ENCODE results near the gene KIF26B. TPM values are rescaled to one million over a fixed set of nuclear protein-coding genes. Genes with fewer than 3 reads are reported as not detected.

KIF26B gene
- total RNA-seq, 5 donors from 2014 or later (not counting 1 experiment from before 2014, with no cell fraction given), result 0.03 to 0.06 (median 0.05) TPM; not detected in 2

DNA sequence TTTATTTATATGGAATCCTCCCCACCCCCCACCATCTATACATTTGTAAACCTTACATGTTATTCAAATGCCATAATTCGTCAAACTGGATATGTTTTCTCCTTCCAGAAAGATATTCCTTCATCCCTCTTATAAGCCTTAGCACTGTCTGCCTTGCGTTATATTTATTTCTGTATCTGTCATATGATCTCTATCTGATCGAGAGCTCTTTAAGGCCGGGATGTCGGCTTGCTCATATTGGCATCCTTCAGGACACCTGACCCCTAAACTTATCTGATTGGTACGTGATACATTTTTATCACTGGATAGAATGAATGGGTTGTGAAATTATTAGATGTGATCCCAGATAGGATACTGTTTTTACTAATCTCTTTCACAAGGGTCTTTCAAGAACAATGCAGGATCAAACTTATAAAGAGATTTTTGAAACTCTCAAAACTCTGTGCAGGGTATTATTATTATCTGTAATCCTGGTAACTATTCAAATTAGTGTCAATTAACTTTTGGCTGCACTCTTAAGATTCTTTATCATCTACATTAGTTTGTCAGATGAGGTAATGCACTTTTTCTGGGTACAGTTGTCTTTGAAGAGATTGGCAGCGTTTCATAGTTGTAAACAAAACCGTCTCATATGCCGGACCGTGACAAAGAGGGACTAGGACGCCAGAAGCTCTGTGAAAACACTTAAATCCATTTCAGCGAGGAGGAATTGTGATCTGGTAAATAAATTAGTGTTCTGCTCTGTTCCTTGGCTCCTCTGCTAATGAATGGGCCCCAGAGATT, 152.0 kb downstream of the KIF26B start:
- CTCF ChIA-PET, result no interaction called here
- 100% methylated on average over 2 of the region's 12 CpGs for WGBS (ENCODE audit: insufficient coverage)

DNA sequence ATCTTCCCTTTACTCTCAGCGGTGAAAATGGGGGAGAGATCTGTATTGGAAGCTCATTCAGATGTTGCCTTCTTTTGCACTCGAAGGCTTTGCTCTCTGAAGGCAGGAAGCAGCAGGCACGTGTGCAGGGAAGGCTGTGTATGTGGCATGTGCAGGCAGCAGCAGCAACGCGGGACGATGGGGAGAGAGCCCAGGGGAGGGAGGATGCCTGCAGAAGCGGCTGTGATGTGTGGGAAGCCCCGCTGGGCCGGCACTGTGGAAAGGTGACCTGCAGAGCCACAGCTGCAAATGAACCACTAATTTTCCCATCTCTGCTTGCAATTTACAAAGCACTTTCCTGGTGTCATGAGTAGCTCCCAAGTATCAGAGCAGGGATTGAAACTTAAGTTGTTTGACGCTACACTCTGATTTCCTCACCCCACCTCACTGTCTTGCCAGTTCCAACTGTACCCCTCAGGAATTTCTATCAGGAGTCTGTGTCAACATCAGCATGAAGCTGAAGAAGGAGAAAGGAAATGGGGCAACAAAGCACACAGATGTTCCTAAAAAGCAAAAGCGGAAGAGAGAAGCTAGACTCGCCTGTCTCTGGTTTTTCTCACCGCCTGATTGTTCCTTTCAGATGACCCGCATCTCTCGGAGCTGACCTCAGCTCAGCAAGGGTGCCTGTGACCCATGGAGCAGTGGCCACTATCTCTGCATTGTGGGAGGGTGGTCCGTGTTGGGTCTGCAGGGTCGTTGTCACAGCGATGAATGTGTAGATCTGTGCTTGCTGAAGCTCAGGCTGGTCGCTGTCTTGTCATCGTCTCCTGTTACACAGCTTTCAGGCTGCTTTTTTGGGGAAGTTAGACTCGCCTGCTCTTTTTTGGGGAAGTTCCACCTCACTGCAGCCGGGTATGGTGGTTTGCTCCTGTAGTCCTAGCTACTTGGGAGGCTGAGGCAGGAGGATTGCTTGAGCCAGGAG, 156.1 kb downstream of the KIF26B start:
- no peak overlapping the region for H3K27ac ChIP-seq (ENCODE audit: low read length)
- DNase-seq, result peak in 5 of 35 experiments; percentile 1 to 27 (median 7)
- H3K4me1 Mint-ChIP-seq, result peaks cover 10 to 12% (median 11%) of the 10 kb centered on the region in 3 donors
- no peaks in the 10 kb centered on the region for H3K36me3 ChIP-seq (ENCODE audit: control insufficient read depth in 2 of 2, extremely low read depth in 1 of 2, insufficient read depth in 1 of 2, low read length in 1 of 2)
- H3K9me3 Mint-ChIP-seq, result peaks cover 0 to 3% (median 0%) of the 10 kb centered on the region in 3 donors
- H3K9me3 ChIP-seq, result no peaks in the 10 kb centered on the region
- no peaks in the 10 kb centered on the region for H3K36me3 Mint-ChIP-seq
- H3K4me3 Mint-ChIP-seq, result peak overlapping the region; percentile 63 to 85 (median 69)
- H3K4me3 ChIP-seq (ENCODE audit: control insufficient read depth in 1 of 2, extremely low read depth in 1 of 2, low read length in 1 of 2), result peak overlapping the region; percentile 24 to 73
- ChIA-PET POLR2A (no interaction called here), CTCF (no interaction called here)
- WGBS (ENCODE audit: insufficient coverage), result 7% methylated on average over 17 of the region's 22 CpGs
- no peak overlapping the region for H3K27ac Mint-ChIP-seq
- H3K4me1 ChIP-seq (ENCODE audit: control insufficient read depth in 1 of 2, extremely low read depth in 1 of 2, insufficient read depth in 2 of 2, low read length in 2 of 2), result peaks cover 3 to 12% of the 10 kb centered on the region in 2 experiments
- H3K27me3 ChIP-seq (replicated peaks in 1 of 2; ENCODE audit: control insufficient read depth in 2 of 2, extremely low read depth in 1 of 2, insufficient read depth in 2 of 2, low read length in 1 of 2), result peaks cover 0 to 5% of the 10 kb centered on the region in 2 experiments
- peak; percentile 43 to 60 (median 51) for ATAC-seq (replicated peaks in 1 of 4)
- H3K27me3 Mint-ChIP-seq, result peaks cover 0 to 8% of the 10 kb centered on the region in 2 donors

More for the DNA sequence above, 152.0 kb downstream of the KIF26B start:
- peaks cover 2 to 3% of the 10 kb centered on the region in 2 donors for H3K27me3 Mint-ChIP-seq
- peaks cover 10 to 12% (median 11%) of the 10 kb centered on the region in 3 donors for H3K4me1 Mint-ChIP-seq
- H3K36me3 ChIP-seq (ENCODE audit: control insufficient read depth in 2 of 2, extremely low read depth in 1 of 2, insufficient read depth in 1 of 2, low read length in 1 of 2), result no peaks in the 10 kb centered on the region
- DNase-seq (no peak), ATAC-seq (replicated peaks in 1 of 4) (no peak)
- no peak overlapping the region for H3K27ac ChIP-seq (ENCODE audit: low read length)
- no peak overlapping the region for H3K4me3 ChIP-seq (ENCODE audit: control insufficient read depth in 1 of 2, extremely low read depth in 1 of 2, low read length in 1 of 2)
- POLR2A ChIA-PET, result interaction anchor here in 1 of 2 donors (0.6 to 0.7 kb wide), 2 partner anchors 12 to 243 kb away, joined by 3 read pairs; no protein-coding TSS in a partner anchor
- no peaks in the 10 kb centered on the region for H3K9me3 ChIP-seq
- peaks cover 0 to 5% of the 10 kb centered on the region in 2 experiments for H3K27me3 ChIP-seq (replicated peaks in 1 of 2; ENCODE audit: control insufficient read depth in 2 of 2, extremely low read depth in 1 of 2, insufficient read depth in 2 of 2, low read length in 1 of 2)
- H3K9me3 Mint-ChIP-seq, result peaks cover 0 to 4% (median 0%) of the 10 kb centered on the region in 3 donors
- H3K4me3 Mint-ChIP-seq, result no peak overlapping the region
- H3K27ac Mint-ChIP-seq, result no peak overlapping the region
- peaks cover 3 to 12% of the 10 kb centered on the region in 2 experiments for H3K4me1 ChIP-seq (ENCODE audit: control insufficient read depth in 1 of 2, extremely low read depth in 1 of 2, insufficient read depth in 2 of 2, low read length in 2 of 2)
- no peaks in the 10 kb centered on the region for H3K36me3 Mint-ChIP-seq

- H3K36me3 ChIP-seq (ENCODE audit: control insufficient read depth in 2 of 2, extremely low read depth in 1 of 2, insufficient read depth in 1 of 2, low read length in 1 of 2), result no peaks in the 10 kb centered on the region
- POLR2A ChIA-PET, result no interaction called here
- H3K4me3 Mint-ChIP-seq, result peak overlapping the region in 1 of 3 donors; percentile 85
- CTCF ChIA-PET, result no interaction called here
- H3K9me3 Mint-ChIP-seq, result no peaks in the 10 kb centered on the region
- no peak overlapping the region for H3K27ac ChIP-seq (ENCODE audit: low read length)
- H3K27me3 Mint-ChIP-seq, result peaks cover 0 to 8% of the 10 kb centered on the region in 2 donors
- peaks cover 10 to 12% (median 11%) of the 10 kb centered on the region in 3 donors for H3K4me1 Mint-ChIP-seq
- no peak overlapping the region for H3K27ac Mint-ChIP-seq
- WGBS (ENCODE audit: insufficient coverage), result 94% methylated on average over 3 of the region's 8 CpGs
- no peaks in the 10 kb centered on the region for H3K36me3 Mint-ChIP-seq
- ATAC-seq (replicated peaks in 1 of 4), result no peak
- peaks cover 3 to 12% of the 10 kb centered on the region in 2 experiments for H3K4me1 ChIP-seq (ENCODE audit: control insufficient read depth in 1 of 2, extremely low read depth in 1 of 2, insufficient read depth in 2 of 2, low read length in 2 of 2)
- H3K27me3 ChIP-seq (replicated peaks in 1 of 2; ENCODE audit: control insufficient read depth in 2 of 2, extremely low read depth in 1 of 2, insufficient read depth in 2 of 2, low read length in 1 of 2), result peaks cover 0 to 5% of the 10 kb centered on the region in 2 experiments
- no peaks in the 10 kb centered on the region for H3K9me3 ChIP-seq
- no peak overlapping the region for H3K4me3 ChIP-seq (ENCODE audit: control insufficient read depth in 1 of 2, extremely low read depth in 1 of 2, low read length in 1 of 2)
- no peak for DNase-seq
Measured at GRCh38 chr1:245311887-245312536, 157.2 kb downstream of the KIF26B start.

- H3K4me1 ChIP-seq (ENCODE audit: control insufficient read depth in 1 of 2, extremely low read depth in 1 of 2, insufficient read depth in 2 of 2, low read length in 2 of 2), result peaks cover 3 to 12% of the 10 kb centered on the region in 2 experiments
- no peak overlapping the region for H3K4me3 Mint-ChIP-seq
- WGBS (ENCODE audit: insufficient coverage), result 76% methylated on average over 9 of the region's 9 CpGs
- H3K27ac Mint-ChIP-seq, result no peak overlapping the region
- H3K27ac ChIP-seq (ENCODE audit: low read length), result no peak overlapping the region
- H3K36me3 ChIP-seq (ENCODE audit: control insufficient read depth in 2 of 2, extremely low read depth in 1 of 2, insufficient read depth in 1 of 2, low read length in 1 of 2), result no peaks in the 10 kb centered on the region
- no peaks in the 10 kb centered on the region for H3K9me3 ChIP-seq
- H3K27me3 ChIP-seq (replicated peaks in 1 of 2; ENCODE audit: control insufficient read depth in 2 of 2, extremely low read depth in 1 of 2, insufficient read depth in 2 of 2, low read length in 1 of 2), result peaks cover 0 to 5% of the 10 kb centered on the region in 2 experiments
- H3K9me3 Mint-ChIP-seq, result no peaks in the 10 kb centered on the region
- POLR2A ChIA-PET, result no interaction called here
- peaks cover 0 to 8% of the 10 kb centered on the region in 2 donors for H3K27me3 Mint-ChIP-seq
- CTCF ChIA-PET, result no interaction called here
- ATAC-seq (replicated peaks in 1 of 4) (no peak), DNase-seq (no peak)
- H3K4me1 Mint-ChIP-seq, result peaks cover 10 to 12% (median 11%) of the 10 kb centered on the region in 3 donors
- H3K4me3 ChIP-seq (ENCODE audit: control insufficient read depth in 1 of 2, extremely low read depth in 1 of 2, low read length in 1 of 2), result no peak overlapping the region
- H3K36me3 Mint-ChIP-seq, result no peaks in the 10 kb centered on the region
Measured at GRCh38 chr1:245313576-245313975, 158.8 kb downstream of the KIF26B start.

DNA sequence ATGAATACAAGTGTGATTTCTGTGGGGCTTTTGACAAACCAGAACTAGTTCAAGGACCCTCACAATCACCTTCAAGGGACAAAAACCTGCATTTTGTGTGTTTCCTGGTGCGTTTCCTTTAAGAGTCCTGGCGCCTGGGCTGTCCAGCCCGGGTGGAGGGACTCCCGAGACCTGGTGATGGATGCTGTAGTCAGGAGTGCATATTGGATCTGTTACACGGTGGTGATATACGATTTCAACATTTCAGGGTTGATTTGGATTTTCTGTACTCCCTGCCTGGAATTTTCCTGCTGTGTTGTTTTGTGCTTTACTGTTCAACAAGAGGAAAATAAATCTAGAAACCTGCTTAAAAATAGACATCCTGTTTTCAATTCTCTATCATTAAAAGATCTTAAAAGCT, 162.0 kb downstream of the KIF26B start:
- ATAC-seq (replicated peaks in 1 of 4) (no peak), DNase-seq (no peak)
- no peaks in the 10 kb centered on the region for H3K9me3 Mint-ChIP-seq
- Histone ChIP-seq H3K9me3 (no peaks in the 10 kb centered on the region), H3K27me3 (replicated peaks in 1 of 2; ENCODE audit: control insufficient read depth in 2 of 2, extremely low read depth in 1 of 2, insufficient read depth in 2 of 2, low read length in 1 of 2) (no peaks in the 10 kb centered on the region), H3K27ac (ENCODE audit: low read length) (no peak overlapping the region), H3K4me3 (ENCODE audit: control insufficient read depth in 1 of 2, extremely low read depth in 1 of 2, low read length in 1 of 2) (no peak overlapping the region), H3K36me3 (ENCODE audit: control insufficient read depth in 2 of 2, extremely low read depth in 1 of 2, insufficient read depth in 1 of 2, low read length in 1 of 2) (no peaks in the 10 kb centered on the region), H3K4me1 (ENCODE audit: control insufficient read depth in 1 of 2, extremely low read depth in 1 of 2, insufficient read depth in 2 of 2, low read length in 2 of 2) (no peaks in the 10 kb centered on the region)
- ChIA-PET POLR2A (no interaction called here), CTCF (no interaction called here)
- H3K36me3 Mint-ChIP-seq, result no peaks in the 10 kb centered on the region
- H3K4me3 Mint-ChIP-seq, result no peak overlapping the region
- WGBS (ENCODE audit: insufficient coverage), result no CpG with 5 or more reads among the region's 6 CpGs
- no peak overlapping the region for H3K27ac Mint-ChIP-seq
- H3K27me3 Mint-ChIP-seq, result peaks cover 0 to 10% of the 10 kb centered on the region in 2 donors
- no peaks in the 10 kb centered on the region for H3K4me1 Mint-ChIP-seq

DNA sequence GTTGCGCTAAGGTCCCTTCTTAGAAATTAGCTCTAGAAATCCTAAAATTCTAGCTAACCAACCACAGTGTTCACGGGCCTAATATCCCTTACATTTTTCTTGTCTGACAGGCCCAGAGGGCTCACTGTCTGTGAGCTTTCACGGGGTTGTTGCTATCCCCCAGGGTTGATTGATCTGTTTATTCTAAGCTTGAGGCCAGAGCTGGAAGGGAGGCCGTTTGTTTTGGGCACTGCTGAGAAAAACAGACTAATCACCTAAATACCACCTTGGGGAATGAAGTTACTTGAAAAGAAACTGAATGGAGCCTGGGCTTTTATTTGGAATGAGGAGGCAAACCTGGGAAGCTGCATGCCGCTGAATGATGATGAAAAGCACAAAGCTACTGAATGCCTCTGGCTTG, 162.4 kb downstream of the KIF26B start:
- no peaks in the 10 kb centered on the region for H3K36me3 Mint-ChIP-seq
- ATAC-seq (replicated peaks in 1 of 4) (no peak), DNase-seq (no peak)
- Histone ChIP-seq H3K27ac (ENCODE audit: low read length) (no peak overlapping the region), H3K27me3 (replicated peaks in 1 of 2; ENCODE audit: control insufficient read depth in 2 of 2, extremely low read depth in 1 of 2, insufficient read depth in 2 of 2, low read length in 1 of 2) (no peaks in the 10 kb centered on the region), H3K4me1 (ENCODE audit: control insufficient read depth in 1 of 2, extremely low read depth in 1 of 2, insufficient read depth in 2 of 2, low read length in 2 of 2) (no peaks in the 10 kb centered on the region), H3K36me3 (ENCODE audit: control insufficient read depth in 2 of 2, extremely low read depth in 1 of 2, insufficient read depth in 1 of 2, low read length in 1 of 2) (no peaks in the 10 kb centered on the region), H3K4me3 (ENCODE audit: control insufficient read depth in 1 of 2, extremely low read depth in 1 of 2, low read length in 1 of 2) (no peak overlapping the region), H3K9me3 (no peaks in the 10 kb centered on the region)
- no peak overlapping the region for H3K4me3 Mint-ChIP-seq
- no peaks in the 10 kb centered on the region for H3K9me3 Mint-ChIP-seq
- no peaks in the 10 kb centered on the region for H3K4me1 Mint-ChIP-seq
- ChIA-PET POLR2A (no interaction called here), CTCF (no interaction called here)
- no peak overlapping the region for H3K27ac Mint-ChIP-seq
- H3K27me3 Mint-ChIP-seq, result peaks cover 0 to 10% of the 10 kb centered on the region in 2 donors
- no CpG with 5 or more reads among the region's 5 CpGs for WGBS (ENCODE audit: insufficient coverage)
